Neutrophil (primary cell): ENCODE measurements around the gene GSTO2.

ENCODE experiments used
- H3K27ac ChIP-seq: fragments of 200-600 bp; sonication (generic); 2 replicates; pipeline ENCODE4 v1.5.1; 2016; ENCODE audit warnings: mild to moderate bottlenecking, moderate library complexity
- H3K27me3 ChIP-seq: fragments of 200-600 bp; sonication (generic); 2 replicates; pipeline ENCODE4 v1.6.0; 2016; ENCODE audit warnings: mild to moderate bottlenecking
- H3K36me3 ChIP-seq: fragments of 200-600 bp; sonication (generic); 2 replicates; pipeline ENCODE4 v1.5.1; 2017
- H3K4me1 ChIP-seq, 2 experiments: fragments of 200-600 bp in 1 of 2; sonication (generic) in 1 of 2; 1 replicate in 1 of 2; 2 replicates in 1 of 2; pipeline versions ENCODE4 v1.5.1 to v1.6.1; 2013 to 2016; ENCODE audit warnings: low read depth in 1 of 2, low read length in 1 of 2, mild to moderate bottlenecking in 1 of 2, moderate library complexity in 1 of 2; ENCODE audit not compliant: control insufficient read depth in 1 of 2, insufficient read depth in 1 of 2
- H3K4me3 ChIP-seq, 2 experiments: fragments of 200-600 bp in 1 of 2; sonication (generic) in 1 of 2; 1 replicate in 1 of 2; 2 replicates in 1 of 2; pipeline ENCODE4 v1.5.1; 2013 to 2016; ENCODE audit warnings: low read depth in 1 of 2, low read length in 1 of 2, mild to moderate bottlenecking in 1 of 2, moderate library complexity in 1 of 2
- H3K9me3 ChIP-seq: fragments of 200-600 bp; sonication (generic); 2 replicates; pipeline ENCODE4 v1.5.1; 2016
- TF ChIP-seq, protein P1 (sequence below): fragments of 200-600 bp; sonication (generic); IDR thresholded peaks from 2 replicates; pipeline ENCODE4 v1.5.1; 2016; ENCODE audit warnings: antibody characterized with exemption

Gene GSTO2

GRCh38 chr10:104259999-104260774 is 8.8 kb upstream of the GSTO2 start:
- H3K27me3 ChIP-seq, result no peaks in the 10 kb centered on the region

GRCh38 chr10:104260775-104261115 is 8.2 kb upstream of the GSTO2 start:
- peaks cover 46 to 54% of the 10 kb centered on the region in 2 experiments for H3K4me1 ChIP-seq
- H3K27me3 ChIP-seq, result no peaks in the 10 kb centered on the region
- TF ChIP-seq, protein P1, sequence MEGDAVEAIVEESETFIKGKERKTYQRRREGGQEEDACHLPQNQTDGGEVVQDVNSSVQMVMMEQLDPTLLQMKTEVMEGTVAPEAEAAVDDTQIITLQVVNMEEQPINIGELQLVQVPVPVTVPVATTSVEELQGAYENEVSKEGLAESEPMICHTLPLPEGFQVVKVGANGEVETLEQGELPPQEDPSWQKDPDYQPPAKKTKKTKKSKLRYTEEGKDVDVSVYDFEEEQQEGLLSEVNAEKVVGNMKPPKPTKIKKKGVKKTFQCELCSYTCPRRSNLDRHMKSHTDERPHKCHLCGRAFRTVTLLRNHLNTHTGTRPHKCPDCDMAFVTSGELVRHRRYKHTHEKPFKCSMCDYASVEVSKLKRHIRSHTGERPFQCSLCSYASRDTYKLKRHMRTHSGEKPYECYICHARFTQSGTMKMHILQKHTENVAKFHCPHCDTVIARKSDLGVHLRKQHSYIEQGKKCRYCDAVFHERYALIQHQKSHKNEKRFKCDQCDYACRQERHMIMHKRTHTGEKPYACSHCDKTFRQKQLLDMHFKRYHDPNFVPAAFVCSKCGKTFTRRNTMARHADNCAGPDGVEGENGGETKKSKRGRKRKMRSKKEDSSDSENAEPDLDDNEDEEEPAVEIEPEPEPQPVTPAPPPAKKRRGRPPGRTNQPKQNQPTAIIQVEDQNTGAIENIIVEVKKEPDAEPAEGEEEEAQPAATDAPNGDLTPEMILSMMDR, result no peak
- H3K36me3 ChIP-seq, result peaks cover 46% of the 10 kb centered on the region
- H3K4me3 ChIP-seq, result no peak overlapping the region
- H3K27ac ChIP-seq, result peak overlapping the region; percentile 41
- H3K9me3 ChIP-seq, result no peaks in the 10 kb centered on the region

More at GRCh38 chr10:104259999-104260774, 8.8 kb upstream of the GSTO2 start:
- Histone ChIP-seq H3K36me3 (peaks cover 40% of the 10 kb centered on the region), H3K4me3 (no peak overlapping the region), H3K27ac (peak overlapping the region; percentile 41), H3K4me1 (peaks cover 48 to 60% of the 10 kb centered on the region in 2 experiments), H3K9me3 (no peaks in the 10 kb centered on the region)
- TF ChIP-seq, protein P1, result no peak

- H3K9me3 ChIP-seq, result no peaks in the 10 kb centered on the region
- H3K36me3 ChIP-seq, result peaks cover 57% of the 10 kb centered on the region
- H3K4me3 ChIP-seq, result no peak overlapping the region
- peaks cover 36 to 41% of the 10 kb centered on the region in 2 experiments for H3K4me1 ChIP-seq
- TF ChIP-seq, protein P1, result no peak
- no peaks in the 10 kb centered on the region for H3K27me3 ChIP-seq
- no peak overlapping the region for H3K27ac ChIP-seq
Observed at GRCh38 chr10:104262055-104262454, 6.9 kb upstream of the GSTO2 start.

DNA sequence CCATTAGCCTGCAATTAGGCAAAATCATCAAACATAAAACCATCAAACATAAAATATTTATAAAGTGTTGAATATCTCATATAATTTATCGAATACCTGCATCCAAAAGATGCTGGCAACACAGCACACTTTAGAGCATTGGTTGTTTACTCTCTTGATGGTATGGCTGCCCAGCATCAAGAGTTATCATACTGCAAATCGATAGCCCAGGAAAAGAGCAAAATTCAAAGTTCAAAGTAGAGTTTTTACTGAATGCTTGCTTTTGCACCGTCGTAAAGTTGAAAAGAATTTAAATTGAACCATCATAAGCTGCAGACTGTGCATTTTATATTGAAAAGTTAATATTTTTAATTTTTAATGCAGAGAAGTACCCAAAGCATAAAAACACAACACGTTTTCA is 4.2 kb upstream of the GSTO2 start:
- Histone ChIP-seq H3K4me1 (peaks cover 28 to 37% of the 10 kb centered on the region in 2 experiments), H3K9me3 (no peaks in the 10 kb centered on the region)

DNA sequence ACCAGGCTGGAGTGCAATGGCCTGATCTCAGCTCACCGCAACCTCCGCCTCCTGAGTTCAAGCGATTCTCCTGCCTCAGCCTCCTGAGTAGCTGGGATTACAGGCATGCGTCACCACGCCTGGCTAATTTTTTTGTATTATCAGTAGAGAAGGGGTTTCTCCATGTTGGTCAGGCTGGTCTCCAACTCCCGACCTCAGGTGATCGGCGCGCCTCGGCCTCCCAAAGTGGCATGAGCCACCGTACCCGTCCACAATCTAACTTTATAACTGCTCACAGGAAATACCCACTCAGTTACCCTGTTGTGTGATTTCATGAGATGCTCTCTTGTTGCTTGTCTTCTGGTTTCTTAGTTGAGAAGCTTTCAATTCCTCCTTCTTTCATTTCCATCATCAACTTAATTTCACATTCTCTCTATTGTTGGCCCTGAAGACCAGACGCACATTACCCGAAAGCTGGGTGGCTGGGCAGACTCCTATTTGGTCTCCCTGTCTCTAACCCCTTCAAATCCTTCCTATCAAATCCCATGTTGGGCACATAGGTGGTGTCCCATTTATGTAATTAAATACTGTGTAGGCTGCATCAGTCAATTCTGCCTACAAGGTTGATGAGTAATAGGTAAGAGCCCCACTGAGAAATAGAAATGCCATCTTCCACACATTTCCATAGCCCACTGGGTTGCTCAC is 1.1 kb upstream of the GSTO2 start:
- peak overlapping the region; percentile 92 for H3K27ac ChIP-seq
- no peaks in the 10 kb centered on the region for H3K9me3 ChIP-seq
- no peaks in the 10 kb centered on the region for H3K27me3 ChIP-seq
- TF ChIP-seq, protein P1, result no peak
- peaks cover 15 to 22% of the 10 kb centered on the region in 2 experiments for H3K4me1 ChIP-seq
- peaks cover 40% of the 10 kb centered on the region for H3K36me3 ChIP-seq
- peak overlapping the region; percentile 71 to 92 for H3K4me3 ChIP-seq

More for the DNA sequence above, 4.2 kb upstream of the GSTO2 start:
- H3K36me3 ChIP-seq, result peaks cover 61% of the 10 kb centered on the region
- H3K27ac ChIP-seq, result no peak overlapping the region
- TF ChIP-seq, protein P1, result no peak
- no peak overlapping the region for H3K4me3 ChIP-seq
- H3K27me3 ChIP-seq, result no peaks in the 10 kb centered on the region
